Measurements from ENCODE around the gene APBA2.

DNA sequence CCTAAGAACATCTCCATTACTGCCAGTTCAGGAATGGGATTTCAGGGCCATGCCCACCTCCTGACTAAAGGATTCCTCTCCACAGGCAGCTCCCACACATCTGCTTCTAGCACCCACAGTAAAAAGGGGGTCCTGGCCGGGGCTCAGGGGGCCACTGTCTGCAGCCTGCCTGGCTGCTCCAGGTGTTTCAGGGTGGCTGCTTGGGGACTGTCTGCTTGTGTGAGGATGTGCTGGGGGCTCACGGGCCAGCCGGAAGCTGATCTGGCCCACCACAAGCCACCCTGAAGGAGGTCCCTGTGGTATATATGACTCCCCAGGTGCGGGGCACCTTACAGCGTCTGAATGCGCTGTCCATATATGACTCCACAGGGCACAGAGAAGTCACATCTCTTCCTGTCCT, 248.5 kb downstream of the APBA2 start:
- TF ChIP-seq, protein P1, sequence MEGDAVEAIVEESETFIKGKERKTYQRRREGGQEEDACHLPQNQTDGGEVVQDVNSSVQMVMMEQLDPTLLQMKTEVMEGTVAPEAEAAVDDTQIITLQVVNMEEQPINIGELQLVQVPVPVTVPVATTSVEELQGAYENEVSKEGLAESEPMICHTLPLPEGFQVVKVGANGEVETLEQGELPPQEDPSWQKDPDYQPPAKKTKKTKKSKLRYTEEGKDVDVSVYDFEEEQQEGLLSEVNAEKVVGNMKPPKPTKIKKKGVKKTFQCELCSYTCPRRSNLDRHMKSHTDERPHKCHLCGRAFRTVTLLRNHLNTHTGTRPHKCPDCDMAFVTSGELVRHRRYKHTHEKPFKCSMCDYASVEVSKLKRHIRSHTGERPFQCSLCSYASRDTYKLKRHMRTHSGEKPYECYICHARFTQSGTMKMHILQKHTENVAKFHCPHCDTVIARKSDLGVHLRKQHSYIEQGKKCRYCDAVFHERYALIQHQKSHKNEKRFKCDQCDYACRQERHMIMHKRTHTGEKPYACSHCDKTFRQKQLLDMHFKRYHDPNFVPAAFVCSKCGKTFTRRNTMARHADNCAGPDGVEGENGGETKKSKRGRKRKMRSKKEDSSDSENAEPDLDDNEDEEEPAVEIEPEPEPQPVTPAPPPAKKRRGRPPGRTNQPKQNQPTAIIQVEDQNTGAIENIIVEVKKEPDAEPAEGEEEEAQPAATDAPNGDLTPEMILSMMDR (conservative IDR thresholded peaks at IDR 0.05; ENCODE audit: low read depth, low read length) = no peak
- TF ChIP-seq EZH2 (IDR thresholded peaks at IDR 0.05; ENCODE audit: borderline replicate concordance, low read depth, low read length, poor library complexity, severe bottlenecking) = no peak
